Uterus (tissue), 4 donors: ENCODE measurements around the gene GM2A. TPM values are rescaled to one million over a fixed set of nuclear protein-coding genes. Genes with fewer than 3 reads are reported as not detected.

Source experiments
- DNase-seq, 2 donors: peaks; one replicate each; pipeline ENCODE4 v3.0.0-alpha.2; 2019 to 2020
- H3K27ac ChIP-seq, 2 donors: fragments of 200-600 bp; sonication (generic); 1 replicate in 1 of 2; 2 replicates in 1 of 2; pipeline ENCODE4 v1.5.1; 2016 to 2018
- H3K27me3 ChIP-seq, 2 donors: fragments of 200-600 bp; sonication (generic); one replicate each; pipeline ENCODE4 v1.5.1; 2018 to 2019; ENCODE audit warnings: control low read depth in 1 of 2
- H3K36me3 ChIP-seq, 2 donors: fragments of 200-600 bp; sonication (generic); one replicate each; pipeline ENCODE4 v1.5.1; 2019; ENCODE audit warnings: control low read depth in 1 of 2
- H3K4me1 ChIP-seq, 2 donors: fragments of 200-600 bp; sonication (generic); one replicate each; pipeline ENCODE4 v1.5.1; 2018 to 2019; ENCODE audit warnings: control low read depth in 1 of 2
- H3K4me3 ChIP-seq, 2 donors: fragments of 200-600 bp; sonication (generic); 1 replicate in 1 of 2; 2 replicates in 1 of 2; pipeline ENCODE4 v1.5.1; 2018 to 2019; ENCODE audit warnings: mild to moderate bottlenecking in 1 of 2
- H3K9me3 ChIP-seq, 2 donors: fragments of 200-600 bp; sonication (generic); one replicate each; pipeline ENCODE4 v1.5.1; 2019; ENCODE audit warnings: control low read depth in 1 of 2
- POLR2A ChIP-seq, 2 donors: fragments of 450-650 bp; IDR thresholded peaks; one replicate each; pipeline ENCODE4 v1.6.1; 2016; ENCODE audit warnings: antibody characterized with exemption in 2 of 2, mild to moderate bottlenecking in 1 of 2, moderate library complexity in 1 of 2
- intact Hi-C: fragments of 100-400 bp; cut with DNase I; formaldehyde crosslinking; loops from one replicate; pipeline ENCODE4 v1.15.1; 2023; ENCODE audit warnings: low total_unique reads
- total RNA-seq, 4 donors: library from RNA; depleted of rRNA in 3 of 4; stranded (reverse); fragments of >200 nt in 3 of 4; gene quantifications; one replicate each; pipeline versions ENCODE4 v1.1.0 to v1.2.4, GENCODE V29; 2014 to 2023
- TF ChIP-seq, protein P1 (sequence below), 4 experiments: fragments of 200-600 bp in 2 of 4; fragments of 450-650 bp in 2 of 4; sonication (generic) in 2 of 4; IDR thresholded peaks; one replicate each; pipeline ENCODE4 v1.5.1; 2016 to 2019; ENCODE audit warnings: antibody characterized with exemption in 4 of 4, mild to moderate bottlenecking in 2 of 4, moderate library complexity in 1 of 4
- donor health status: DM: yes; HTN: yes; CAD: no.

GM2A gene
- total RNA-seq, 4 donors from 2014 or later: 14.7 to 33.8 (median 23.8) TPM

- no peaks in the 10 kb centered on the region for H3K9me3 ChIP-seq
- no peak overlapping the region for H3K27ac ChIP-seq
- H3K4me3 ChIP-seq: no peak overlapping the region
- DNase-seq: no peak
- intact Hi-C loops: no loop called here
- no peaks in the 10 kb centered on the region for H3K36me3 ChIP-seq
- H3K27me3 ChIP-seq: no peaks in the 10 kb centered on the region
- H3K4me1 ChIP-seq: no peaks in the 10 kb centered on the region
- TF ChIP-seq, protein P1, sequence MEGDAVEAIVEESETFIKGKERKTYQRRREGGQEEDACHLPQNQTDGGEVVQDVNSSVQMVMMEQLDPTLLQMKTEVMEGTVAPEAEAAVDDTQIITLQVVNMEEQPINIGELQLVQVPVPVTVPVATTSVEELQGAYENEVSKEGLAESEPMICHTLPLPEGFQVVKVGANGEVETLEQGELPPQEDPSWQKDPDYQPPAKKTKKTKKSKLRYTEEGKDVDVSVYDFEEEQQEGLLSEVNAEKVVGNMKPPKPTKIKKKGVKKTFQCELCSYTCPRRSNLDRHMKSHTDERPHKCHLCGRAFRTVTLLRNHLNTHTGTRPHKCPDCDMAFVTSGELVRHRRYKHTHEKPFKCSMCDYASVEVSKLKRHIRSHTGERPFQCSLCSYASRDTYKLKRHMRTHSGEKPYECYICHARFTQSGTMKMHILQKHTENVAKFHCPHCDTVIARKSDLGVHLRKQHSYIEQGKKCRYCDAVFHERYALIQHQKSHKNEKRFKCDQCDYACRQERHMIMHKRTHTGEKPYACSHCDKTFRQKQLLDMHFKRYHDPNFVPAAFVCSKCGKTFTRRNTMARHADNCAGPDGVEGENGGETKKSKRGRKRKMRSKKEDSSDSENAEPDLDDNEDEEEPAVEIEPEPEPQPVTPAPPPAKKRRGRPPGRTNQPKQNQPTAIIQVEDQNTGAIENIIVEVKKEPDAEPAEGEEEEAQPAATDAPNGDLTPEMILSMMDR (IDR thresholded peaks at IDR 0.05): no peak
- TF ChIP-seq POLR2A (IDR thresholded peaks at IDR 0.05): no peak
Measured at GRCh38 chr5:151313357-151313756, 60.4 kb downstream of the GM2A start.

- Histone ChIP-seq H3K27me3 (no peaks in the 10 kb centered on the region), H3K9me3 (no peaks in the 10 kb centered on the region), H3K4me1 (no peaks in the 10 kb centered on the region), H3K36me3 (no peaks in the 10 kb centered on the region), H3K4me3 (no peak overlapping the region), H3K27ac (no peak overlapping the region)
- peak; percentile 58 to 59 for DNase-seq
- intact Hi-C loops: no loop called here
- TF ChIP-seq, protein P1 (IDR thresholded peaks at IDR 0.05): peak; percentile 47 to 73 (median 54)
- no peak for TF ChIP-seq POLR2A (IDR thresholded peaks at IDR 0.05)
Measured at GRCh38 chr5:151315998-151316597, 63.1 kb downstream of the GM2A start.

DNA sequence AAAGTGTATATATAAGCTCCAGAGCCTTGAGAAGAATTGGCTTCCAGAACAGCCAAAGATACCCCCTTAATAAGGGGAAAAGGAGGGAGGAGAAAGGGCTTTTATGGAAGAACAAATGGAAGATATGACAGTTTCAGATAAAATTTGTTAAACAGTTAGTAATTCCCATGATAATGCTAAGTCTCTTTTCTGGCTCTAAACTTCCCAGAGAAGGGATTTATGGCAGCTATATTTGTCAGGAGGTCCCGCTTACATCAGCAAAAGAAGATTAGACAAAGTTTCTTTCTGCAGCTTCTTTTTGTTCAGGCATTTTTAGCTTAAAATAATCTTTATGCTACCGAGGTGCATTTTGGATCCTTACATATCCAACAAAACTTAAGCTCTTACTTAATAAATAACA lies 64.9 kb downstream of the GM2A start:
- H3K9me3 ChIP-seq: no peaks in the 10 kb centered on the region
- no peaks in the 10 kb centered on the region for H3K36me3 ChIP-seq
- H3K27ac ChIP-seq: no peak overlapping the region
- no peaks in the 10 kb centered on the region for H3K27me3 ChIP-seq
- H3K4me1 ChIP-seq: no peaks in the 10 kb centered on the region
- no peak overlapping the region for H3K4me3 ChIP-seq
- intact Hi-C loops: no loop called here
- TF ChIP-seq, protein P1 (IDR thresholded peaks at IDR 0.05): no peak
- no peak for TF ChIP-seq POLR2A (IDR thresholded peaks at IDR 0.05)
- DNase-seq: no peak

DNA sequence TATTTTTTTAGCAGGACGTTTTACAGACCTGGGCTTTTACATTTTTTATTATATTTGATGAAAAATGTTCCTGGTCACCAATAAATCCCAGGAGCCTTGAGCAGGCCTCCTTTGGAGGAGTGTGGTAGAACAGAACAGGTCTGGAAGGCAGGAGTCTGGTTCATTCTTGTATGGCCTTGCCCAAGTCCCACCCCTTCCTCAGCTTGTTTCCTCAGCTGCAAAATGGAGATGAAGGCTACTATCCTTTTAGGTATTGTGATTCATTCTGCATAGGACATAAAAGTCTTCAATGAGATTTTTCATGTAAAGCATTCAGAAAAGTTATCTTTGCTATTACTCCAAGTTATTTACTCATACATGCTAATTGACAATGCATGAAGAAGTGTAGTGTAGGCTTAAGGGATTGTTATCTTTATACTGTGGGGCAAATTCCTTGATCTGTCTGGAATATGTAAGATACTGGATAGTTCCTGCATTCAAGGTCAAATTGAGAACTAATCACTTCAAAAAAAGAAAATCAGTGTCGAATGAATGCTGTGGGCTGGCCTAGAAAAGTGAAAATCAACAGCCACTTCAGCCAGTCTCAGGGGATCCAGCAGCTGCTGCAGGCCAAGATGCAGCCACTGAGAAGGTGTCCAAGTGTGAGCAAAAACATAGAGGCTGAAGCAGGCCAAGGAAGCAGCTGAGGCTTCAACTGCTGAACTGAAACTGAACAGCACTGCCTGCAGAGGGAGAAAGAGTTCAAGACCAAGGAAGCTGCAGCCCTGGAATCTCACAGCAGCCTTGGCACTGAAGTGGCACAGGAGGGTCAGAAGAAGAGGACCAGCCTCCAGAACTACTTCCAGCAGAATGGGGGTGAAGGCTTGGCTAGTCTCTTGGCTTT lies 66.1 kb downstream of the GM2A start:
- H3K9me3 ChIP-seq: no peaks in the 10 kb centered on the region
- peak; percentile 17 to 39 for DNase-seq
- H3K4me3 ChIP-seq: no peak overlapping the region
- no peaks in the 10 kb centered on the region for H3K4me1 ChIP-seq
- intact Hi-C loops: no loop called here
- no peaks in the 10 kb centered on the region for H3K27me3 ChIP-seq
- no peaks in the 10 kb centered on the region for H3K36me3 ChIP-seq
- no peak for TF ChIP-seq POLR2A (IDR thresholded peaks at IDR 0.05)
- TF ChIP-seq, protein P1 (IDR thresholded peaks at IDR 0.05): no peak
- no peak overlapping the region for H3K27ac ChIP-seq

Other genes with a start within 250 kb of the GM2A start
- 1,000 to 10,000 TPM in 1 of 4 donors, 100 to 1,000 TPM in 2, 1 to 10 TPM in 1; 5.7 to 1,241 (median 263) TPM for gene GPX3, start 232.6 kb upstream of the GM2A start, total RNA-seq
- 10 to 100 TPM; 35.6 to 70.8 (median 50.7) TPM for gene TNIP1, start 172.2 kb upstream of the GM2A start, total RNA-seq
- 100 to 1,000 TPM; 131 to 346 (median 252) TPM for gene ANXA6, start 95.4 kb upstream of the GM2A start, total RNA-seq
- gene CCDC69, start 29.1 kb upstream of the GM2A start, total RNA-seq: 10 to 100 TPM; 19.5 to 76.2 (median 40.6) TPM
- not detected for gene SLC36A3, start 50.6 kb downstream of the GM2A start, total RNA-seq
- not detected for gene SLC36A2, start 94.4 kb downstream of the GM2A start, total RNA-seq
- gene SLC36A1, start 194.4 kb downstream of the GM2A start, total RNA-seq: 10 to 100 TPM in 1 of 4 donors, 1 to 10 TPM in 3; 5.0 to 10.1 (median 5.8) TPM